Parietal lobe (tissue), 2 donors: Measurements from ENCODE around the gene KHDRBS1. TPM values are rescaled to one million over a fixed set of nuclear protein-coding genes. Genes with fewer than 3 reads are reported as not detected.

ENCODE experiments used
- small RNA-seq: library from RNA; depleted of rRNA; stranded (forward); fragments of <200 nt; gene quantifications from one replicate; pipeline ENCODE3, GENCODE V24; 2014; ENCODE audit warnings: low replicate concordance
- total RNA-seq: library from RNA; depleted of rRNA; stranded (reverse); fragments of >200 nt; gene quantifications from one replicate; pipeline ENCODE4 v1.2.3, GENCODE V29; 2014

Gene KHDRBS1, protein sequence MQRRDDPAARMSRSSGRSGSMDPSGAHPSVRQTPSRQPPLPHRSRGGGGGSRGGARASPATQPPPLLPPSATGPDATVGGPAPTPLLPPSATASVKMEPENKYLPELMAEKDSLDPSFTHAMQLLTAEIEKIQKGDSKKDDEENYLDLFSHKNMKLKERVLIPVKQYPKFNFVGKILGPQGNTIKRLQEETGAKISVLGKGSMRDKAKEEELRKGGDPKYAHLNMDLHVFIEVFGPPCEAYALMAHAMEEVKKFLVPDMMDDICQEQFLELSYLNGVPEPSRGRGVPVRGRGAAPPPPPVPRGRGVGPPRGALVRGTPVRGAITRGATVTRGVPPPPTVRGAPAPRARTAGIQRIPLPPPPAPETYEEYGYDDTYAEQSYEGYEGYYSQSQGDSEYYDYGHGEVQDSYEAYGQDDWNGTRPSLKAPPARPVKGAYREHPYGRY
- 128 TPM for total RNA-seq

DNA sequence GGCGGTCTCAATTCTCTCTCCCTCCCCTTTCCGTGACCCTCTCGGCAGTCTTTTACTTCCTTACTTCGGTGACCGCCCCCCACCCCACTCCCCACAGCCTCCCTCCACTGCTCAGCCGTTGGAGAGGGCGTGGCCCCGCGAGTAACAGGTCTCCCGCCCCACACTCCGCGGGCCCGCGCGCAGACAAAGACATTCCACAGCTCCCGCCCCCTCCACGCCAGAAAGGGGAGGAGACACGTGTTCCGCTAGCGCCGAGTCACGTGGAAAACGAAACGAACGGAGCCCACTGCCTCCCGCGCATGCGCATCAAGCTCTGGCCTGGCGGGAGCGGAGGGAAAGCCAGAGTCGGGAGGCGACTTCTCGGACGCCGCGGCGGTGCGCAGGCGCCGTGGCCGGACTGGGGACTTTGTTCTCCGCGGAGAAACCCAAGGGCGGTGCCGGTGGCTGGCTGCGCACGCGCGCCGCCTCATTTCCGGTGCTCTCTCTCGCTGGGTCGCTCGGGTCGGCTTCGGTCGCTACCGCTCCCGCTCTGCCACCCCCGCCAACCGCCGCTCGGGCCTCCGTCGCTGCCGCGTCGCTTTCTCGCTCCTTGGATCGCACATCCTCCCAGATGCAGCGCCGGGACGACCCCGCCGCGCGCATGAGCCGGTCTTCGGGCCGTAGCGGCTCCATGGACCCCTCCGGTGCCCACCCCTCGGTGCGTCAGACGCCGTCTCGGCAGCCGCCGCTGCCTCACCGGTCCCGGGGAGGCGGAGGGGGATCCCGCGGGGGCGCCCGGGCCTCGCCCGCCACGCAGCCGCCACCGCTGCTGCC is at the start of gene KHDRBS1:
KHDRBS1 (plus strand) TSS at position 483 of the 813 bp plus-strand sequence; CDS start at position 611, 128 bp downstream.

GRCh38 chr1:32072622-32073298 is 59.1 kb downstream of the KHDRBS1 start, which contains the start of gene TMEM39B:
Gene TMEM39B, plus strand, starts transcription at chr1:32072939. Its CDS starts 109 bp downstream, at chr1:32073048.

Small RNA genes lying within 50 kb of the gene (small RNA-seq; reads per million reads assigned to genes)
- gene MIR5585 (not detected), gene RF00017 (not detected)

Other genes starting within 250 kb of the KHDRBS1 start
- 103 TPM for gene ADGRB2, start 249.5 kb upstream of the KHDRBS1 start, total RNA-seq
- gene SPOCD1, start 197.8 kb upstream of the KHDRBS1 start, total RNA-seq, result 0.31 TPM
- gene PTP4A2, start 75.5 kb upstream of the KHDRBS1 start, total RNA-seq, result 231 TPM
- gene TMEM39B, start 59.1 kb downstream of the KHDRBS1 start, total RNA-seq, result 7.8 TPM
- gene KPNA6, start 94.2 kb downstream of the KHDRBS1 start, total RNA-seq, result 30.0 TPM
- gene TXLNA, start 165.8 kb downstream of the KHDRBS1 start, total RNA-seq, result 23.5 TPM
- 31.3 TPM for gene CCDC28B, start 186.7 kb downstream of the KHDRBS1 start, total RNA-seq
- gene IQCC, start 191.8 kb downstream of the KHDRBS1 start, total RNA-seq, result 4.1 TPM
- not detected for gene DCDC2B, start 195.2 kb downstream of the KHDRBS1 start, total RNA-seq
- gene TMEM234, start 208.5 kb downstream of the KHDRBS1 start, total RNA-seq, result 29.4 TPM
- 75.7 TPM for gene EIF3I, start 208.5 kb downstream of the KHDRBS1 start, total RNA-seq
- not detected for gene FAM167B, start 233.4 kb downstream of the KHDRBS1 start, total RNA-seq
- gene LCK, start 237.4 kb downstream of the KHDRBS1 start, total RNA-seq, result not detected